Erythroblast (primary cell): ENCODE data around the gene ORMDL3.
"Not testable (repeated sequence)": the region's sequence is repeated elsewhere in the genome, so short reads cannot be mapped to it uniquely, and the experiment has no call there.

ENCODE experiments used
- DNase-seq, 2 experiments: peaks; one replicate each; lab custom pipeline; 2025; lab: John Stamatoyannopoulos, UW
- GATA1 ChIP-seq: IDR thresholded peaks from 2 replicates; pipeline ENCODE4 v1.6.1; 2011; ENCODE audit warnings: low read depth, mild to moderate bottlenecking, control low read depth, low read length, moderate library complexity
- POLR2A ChIP-seq: IDR thresholded peaks from 2 replicates; pipeline ENCODE4 v1.6.1; 2011; ENCODE audit warnings: mild to moderate bottlenecking, low read length

Gene ORMDL3

DNA sequence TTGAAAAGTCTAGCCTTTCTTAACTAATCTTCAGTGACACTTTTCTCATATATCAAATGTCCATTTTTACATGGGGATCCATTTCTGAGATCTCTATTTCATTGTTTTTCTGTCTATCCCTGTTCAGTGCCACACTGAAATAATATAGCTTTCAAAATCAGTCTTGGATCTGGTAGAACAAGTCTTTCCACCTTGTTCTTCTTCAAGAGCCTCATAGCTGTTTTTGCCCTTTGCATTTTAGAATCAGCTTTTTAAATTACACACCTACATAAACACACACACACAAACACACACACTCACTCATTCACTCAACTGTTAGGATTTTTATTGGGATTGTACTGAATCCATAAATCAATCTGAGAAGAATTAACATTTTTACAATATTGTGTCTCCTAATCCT, 28.2 kb downstream of the ORMDL3 start:
- no peak for DNase-seq
- TF ChIP-seq GATA1 (no peak), POLR2A (no peak)

DNA sequence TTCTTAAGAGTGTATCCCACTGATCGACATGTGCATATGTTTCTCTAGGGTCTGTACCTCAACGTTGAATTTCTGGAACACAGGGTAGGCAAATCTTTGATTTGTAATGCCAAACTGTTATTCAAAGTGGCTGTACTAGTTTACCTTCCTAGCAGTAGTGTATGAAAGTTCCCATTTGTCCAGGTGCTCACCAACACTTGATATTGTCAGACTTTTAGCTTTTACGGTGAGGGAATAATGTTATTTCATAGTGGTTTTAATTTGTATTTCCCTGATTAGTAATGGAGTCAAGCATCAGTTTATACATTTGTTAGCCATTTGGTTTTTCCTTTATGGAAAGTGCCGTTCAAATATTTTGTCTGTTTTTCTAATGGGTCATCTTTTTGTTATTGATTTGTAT, 29.3 kb downstream of the ORMDL3 start:
- DNase-seq = no peak
- TF ChIP-seq POLR2A (no peak), GATA1 (no peak)

DNA sequence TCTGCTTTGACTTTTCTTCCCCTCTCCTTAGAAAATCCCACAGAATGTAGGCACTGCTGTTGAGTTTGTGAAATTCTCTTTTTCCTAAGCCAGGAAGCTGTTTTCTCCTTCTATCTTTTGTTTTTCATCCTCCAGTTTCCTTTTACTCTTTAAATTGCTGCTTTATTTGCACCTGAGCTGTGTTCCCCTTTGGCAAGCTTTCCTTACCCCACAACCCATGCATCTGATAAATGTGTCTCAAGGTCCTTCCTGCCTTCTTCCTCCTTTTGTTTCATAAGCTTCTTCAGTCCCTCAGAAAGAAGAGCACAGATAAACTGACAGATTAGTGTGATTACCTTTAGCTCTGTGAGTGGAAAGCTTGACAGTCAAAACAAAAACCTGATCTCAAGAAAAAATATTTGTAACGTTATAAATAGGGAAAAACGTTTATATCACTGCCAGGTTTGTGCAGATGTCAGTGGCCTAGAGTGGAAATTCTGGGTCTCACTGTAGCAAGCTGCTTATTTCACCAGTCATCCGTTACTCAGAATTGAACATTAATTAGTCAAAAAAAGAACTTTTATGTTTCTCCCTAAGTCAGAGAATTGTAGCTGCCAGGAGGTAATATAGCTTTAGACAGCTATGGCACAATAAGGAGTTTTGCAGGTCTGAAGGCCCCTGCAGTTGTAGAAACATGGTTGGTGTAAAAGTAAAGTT, 32.6 kb downstream of the ORMDL3 start:
- no peak for DNase-seq
- TF ChIP-seq POLR2A (no peak), GATA1 (no peak)

DNA sequence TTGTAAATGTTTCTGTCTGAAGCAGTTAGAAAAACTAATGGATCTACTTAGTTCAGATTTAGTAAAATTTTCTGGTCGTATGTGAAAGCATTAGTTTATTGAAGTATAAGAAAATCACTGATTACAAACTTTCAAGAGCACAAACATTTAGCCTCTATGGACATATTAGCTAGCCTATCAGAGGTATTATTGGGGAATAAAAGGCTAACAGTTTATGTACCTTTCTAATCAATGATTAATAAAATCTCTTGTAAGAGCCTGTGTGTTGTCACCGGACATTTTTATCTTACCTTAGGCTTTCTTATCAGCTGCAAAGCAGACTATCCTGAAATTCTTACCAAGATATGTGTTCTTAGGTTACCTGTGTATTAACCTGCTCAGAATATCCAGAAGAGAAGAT, 38.2 kb downstream of the ORMDL3 start:
- DNase-seq = no peak
- no peak for TF ChIP-seq GATA1
- TF ChIP-seq POLR2A = no peak

GRCh38 chr17:39887078-39887477, 40.3 kb downstream of the ORMDL3 start:
- DNase-seq = no peak

GRCh38 chr17:39886102-39886501, 41.3 kb downstream of the ORMDL3 start:
- not testable (repeated sequence) for DNase-seq

More at GRCh38 chr17:39887078-39887477, 40.3 kb downstream of the ORMDL3 start:
- no peak for TF ChIP-seq GATA1

GRCh38 chr17:39872751-39873150, 54.6 kb downstream of the ORMDL3 start:
- no peak for TF ChIP-seq GATA1
- TF ChIP-seq POLR2A = no peak
- DNase-seq = peak; percentile 22 to 26

DNA sequence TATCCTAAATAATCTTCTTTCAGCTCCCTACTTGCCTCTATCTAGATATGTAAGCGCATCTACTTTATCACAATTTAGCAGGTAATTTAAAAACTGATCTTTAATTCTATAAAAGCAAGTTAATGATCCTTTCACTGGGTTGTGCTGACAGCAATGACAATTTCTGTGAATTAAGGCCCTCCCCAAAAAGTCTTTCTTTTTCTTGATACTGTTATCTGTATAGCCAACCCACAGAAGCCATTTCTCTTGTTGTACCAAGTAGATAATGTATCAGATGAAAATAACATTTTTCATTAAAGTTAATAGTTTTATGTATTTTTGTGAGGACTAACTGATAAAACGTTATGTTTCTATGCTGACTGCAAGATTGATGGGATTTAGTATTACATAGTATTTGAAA, 55.6 kb downstream of the ORMDL3 start:
- DNase-seq = peak in 1 of 2 experiments; percentile 53
- TF ChIP-seq POLR2A (no peak), GATA1 (no peak)
